K562 (cell line): Measurements from ENCODE around the gene PPM1F. TPM values are rescaled to one million over a fixed set of nuclear protein-coding genes. Genes with fewer than 3 reads are reported as not detected.

ENCODE experiments used
- EHMT2 ChIP-seq: fragments of 450-650 bp; IDR thresholded peaks from 2 replicates; pipeline ENCODE4 v1.6.1; 2018; ENCODE audit warnings: antibody characterized with exemption
- GATA2 ChIP-seq: sonication (generic); formaldehyde crosslinking; IDR thresholded peaks from 2 replicates; pipeline ENCODE4 v1.4.0; 2020; ENCODE audit warnings: mild to moderate bottlenecking, missing genetic modification reagents
- MAFK ChIP-seq: IDR thresholded peaks from 2 replicates; pipeline ENCODE4 v1.6.1; 2011; ENCODE audit warnings: low read length, improper control_type of control experiment
- PHB ChIP-seq: fragments of 250-450 bp; sonication (Bioruptor Pico); IDR thresholded peaks from 2 replicates; pipeline ENCODE4 v1.5.0; 2021
- PHTF2 ChIP-seq: fragments of 250-450 bp; sonication (Bioruptor Pico); IDR thresholded peaks from 2 replicates; pipeline ENCODE4 v1.5.0; 2021; ENCODE audit warnings: mild to moderate bottlenecking
- RBFOX2 ChIP-seq: fragments of 200-400 bp; formaldehyde crosslinking; IDR thresholded peaks from 2 replicates; pipeline ENCODE4 v1.6.1; 2017; ENCODE audit warnings: low read depth, mild to moderate bottlenecking, low read length, moderate library complexity
- SIN3B ChIP-seq: fragments of 450-650 bp; IDR thresholded peaks from 2 replicates; pipeline ENCODE4 v1.6.1; 2017; ENCODE audit warnings: low read depth, mild to moderate bottlenecking, moderate library complexity
- TAL1 ChIP-seq: fragments of 450-650 bp; IDR thresholded peaks from 2 replicates; pipeline ENCODE4 v1.6.1; 2016; ENCODE audit warnings: mild to moderate bottlenecking
- TEAD1 ChIP-seq, 2 experiments: fragments of 450-650 bp in 1 of 2; sonication (generic) in 1 of 2; formaldehyde crosslinking; IDR thresholded peaks; 2 replicates each; pipeline versions ENCODE4 v1.4.0 to v1.8.0; 2020 to 2022; ENCODE audit warnings: mild to moderate bottlenecking in 2 of 2, missing genetic modification reagents in 1 of 2
- TGIF2 ChIP-seq: sonication (generic); formaldehyde crosslinking; IDR thresholded peaks from 2 replicates; pipeline ENCODE4 v1.8.1; 2022; ENCODE audit warnings: mild to moderate bottlenecking, missing genetic modification reagents, moderate library complexity
- TOE1 ChIP-seq, 2 experiments: fragments of 450-650 bp in 1 of 2; sonication (generic) in 1 of 2; formaldehyde crosslinking in 1 of 2; IDR thresholded peaks; 2 replicates each; pipeline versions ENCODE4 v1.7.1 to v1.8.0; 2016 to 2022; ENCODE audit warnings: borderline replicate concordance in 2 of 2, mild to moderate bottlenecking in 2 of 2, antibody characterized with exemption in 1 of 2, inconsistent platforms in 1 of 2, low read depth in 1 of 2, missing genetic modification reagents in 1 of 2, moderate library complexity in 1 of 2
- YY1 ChIP-seq, 3 experiments: IDR thresholded peaks; 2 replicates each; pipeline ENCODE4 v1.6.1; 2011; ENCODE audit warnings: low read length in 2 of 3, mild to moderate bottlenecking in 2 of 3, moderate library complexity in 2 of 3, borderline replicate concordance in 1 of 3, control low read depth in 1 of 3, low read depth in 1 of 3; ENCODE audit not compliant: insufficient read depth in 3 of 3, insufficient replicate concordance in 2 of 3, control insufficient read depth in 1 of 3, insufficient read length in 1 of 3; ENCODE audit errors: extremely low read depth in 1 of 3
- ZNF212 ChIP-seq: fragments of 450-650 bp; formaldehyde crosslinking; IDR thresholded peaks from 2 replicates; pipeline ENCODE4 v1.4.0; 2020; ENCODE audit warnings: mild to moderate bottlenecking
- ZNF696 ChIP-seq: fragments of 250-450 bp; sonication (Bioruptor Pico); conservative IDR thresholded peaks from 2 replicates; pipeline ENCODE4 v1.4.0; 2020; ENCODE audit warnings: mild to moderate bottlenecking, moderate library complexity
- polyA plus RNA-seq, 8 experiments: library from polyadenylated mRNA; depleted of rRNA in 4 of 8; stranded (reverse) in 5 of 8; unstranded in 3 of 8; fragments of >200 nt; fragmentation: Nextera tagmentation in 2 of 8; fragmentation: Illumina TruSeq in 1 of 8; extraction: Ambion mirVana in 2 of 8; extraction: Trizol in 1 of 8; gene quantifications; 2 replicates each; pipeline versions ENCODE4 v1.2.1 to v1.2.3, GENCODE V29; 2011 to 2014; ENCODE audit warnings: inconsistent platforms in 1 of 8, missing spikeins in 1 of 8
- total RNA-seq, 7 experiments: library from RNA; depleted of rRNA in 6 of 7; stranded (reverse); fragments of >200 nt in 6 of 7; fragmentation: Illumina TruSeq in 2 of 7; extraction: Trizol in 2 of 7; gene quantifications; 2 replicates each; pipeline versions ENCODE4 v1.2.1 to v1.2.3, GENCODE V29; 2011 to 2021; ENCODE audit warnings: low replicate concordance in 1 of 7
- TF ChIP-seq, protein P1 (sequence below): fragments of 200-400 bp; formaldehyde crosslinking; IDR thresholded peaks from 2 replicates; pipeline ENCODE4 v1.6.1; 2017; ENCODE audit warnings: mild to moderate bottlenecking, low read depth, low read length, moderate library complexity
- TF ChIP-seq, protein P2 (sequence below): sonication (generic); formaldehyde crosslinking; IDR thresholded peaks from 2 replicates; pipeline ENCODE4 v1.8.0; 2023; ENCODE audit warnings: mild to moderate bottlenecking, missing genetic modification reagents
- TF ChIP-seq, protein P3 (sequence below): sonication (generic); formaldehyde crosslinking; IDR thresholded peaks from 2 replicates; pipeline ENCODE4 v1.8.1; 2023; ENCODE audit warnings: mild to moderate bottlenecking, missing genetic modification reagents

PPM1F gene
- total and polyA plus RNA-seq, 9 of the 15 experiments (the other 6 are each of a cell fraction or from before 2014, with no cell fraction given) = 2.1 to 159 (median 64.0) TPM

DNA sequence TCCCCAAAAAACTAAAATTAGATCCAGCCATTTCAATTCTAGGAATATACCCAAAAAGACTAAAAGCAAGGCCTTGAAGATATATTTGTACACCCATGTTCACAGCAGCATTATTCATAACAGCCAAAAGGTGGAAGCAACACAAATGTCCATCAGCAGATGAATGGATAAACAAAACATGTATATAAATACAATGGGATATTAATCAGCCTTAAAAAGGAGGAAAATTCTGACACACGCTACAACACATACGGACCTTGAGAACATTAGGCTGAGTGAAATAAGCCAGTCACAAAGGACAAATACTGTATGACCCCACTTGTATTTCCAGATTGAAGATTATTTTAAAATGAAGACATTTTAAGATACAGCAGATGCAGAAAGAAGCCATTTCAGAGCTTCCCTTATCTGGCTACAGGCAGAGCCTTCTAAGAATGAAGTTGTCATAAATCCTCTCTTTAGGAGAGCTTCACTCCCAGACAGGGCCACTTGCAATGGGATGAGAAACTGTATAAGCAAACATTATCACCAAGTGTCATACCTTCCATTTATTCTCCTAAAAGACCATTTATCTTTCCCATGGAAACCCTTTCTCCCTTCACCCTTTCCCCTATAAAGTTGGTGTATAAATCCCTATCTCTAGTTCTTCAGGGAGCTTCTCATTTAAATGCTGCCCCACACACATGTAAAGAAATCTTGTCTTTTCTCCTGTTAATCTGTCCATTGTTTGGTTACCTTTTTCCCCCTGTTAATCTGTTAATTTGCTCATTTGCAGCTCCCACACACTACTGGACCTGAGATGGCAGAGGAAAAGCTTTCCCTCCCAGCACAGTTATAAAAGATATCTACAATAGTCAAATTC, 49.2 kb upstream of the PPM1F start (continued):
- TF ChIP-seq, protein P1, sequence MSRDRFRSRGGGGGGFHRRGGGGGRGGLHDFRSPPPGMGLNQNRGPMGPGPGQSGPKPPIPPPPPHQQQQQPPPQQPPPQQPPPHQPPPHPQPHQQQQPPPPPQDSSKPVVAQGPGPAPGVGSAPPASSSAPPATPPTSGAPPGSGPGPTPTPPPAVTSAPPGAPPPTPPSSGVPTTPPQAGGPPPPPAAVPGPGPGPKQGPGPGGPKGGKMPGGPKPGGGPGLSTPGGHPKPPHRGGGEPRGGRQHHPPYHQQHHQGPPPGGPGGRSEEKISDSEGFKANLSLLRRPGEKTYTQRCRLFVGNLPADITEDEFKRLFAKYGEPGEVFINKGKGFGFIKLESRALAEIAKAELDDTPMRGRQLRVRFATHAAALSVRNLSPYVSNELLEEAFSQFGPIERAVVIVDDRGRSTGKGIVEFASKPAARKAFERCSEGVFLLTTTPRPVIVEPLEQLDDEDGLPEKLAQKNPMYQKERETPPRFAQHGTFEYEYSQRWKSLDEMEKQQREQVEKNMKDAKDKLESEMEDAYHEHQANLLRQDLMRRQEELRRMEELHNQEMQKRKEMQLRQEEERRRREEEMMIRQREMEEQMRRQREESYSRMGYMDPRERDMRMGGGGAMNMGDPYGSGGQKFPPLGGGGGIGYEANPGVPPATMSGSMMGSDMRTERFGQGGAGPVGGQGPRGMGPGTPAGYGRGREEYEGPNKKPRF = no peak
- TF ChIP-seq GATA2 (CRISPR knock-in tag) (peak; percentile 92), YY1 (IDR thresholded peaks at IDR 0.05; ENCODE audit: borderline replicate concordance in 1 of 3, control insufficient read depth in 1 of 3, extremely low read depth in 1 of 3, insufficient read depth in 3 of 3, insufficient read length in 1 of 3, insufficient replicate concordance in 2 of 3, low read depth in 1 of 3, low read length in 2 of 3) (no peak), PHTF2 (no peak), ZNF212 (CRISPR knock-in tag) (no peak), TGIF2 (peak; percentile 83), RBFOX2 (no peak), SIN3B (no peak), PHB (CRISPR knock-in tag) (no peak), TEAD1 (CRISPR knock-in tag; IDR thresholded peaks at IDR 0.05) (peak in 1 of 2 experiments; percentile 67; a peak in 1 of 4 replicates), EHMT2 (no peak), TOE1 (IDR thresholded peaks at IDR 0.05; ENCODE audit: borderline replicate concordance) (no peak), TOE1 (CRISPR knock-in tag; IDR thresholded peaks at IDR 0.05; ENCODE audit: borderline replicate concordance, low read depth) (0 out of 2 replicates have a peak, but pooled peaks have one; percentile 22), TAL1 (no peak), MAFK (no peak), ZNF696 (CRISPR knock-in tag) (no peak)
- TF ChIP-seq, protein P2, sequence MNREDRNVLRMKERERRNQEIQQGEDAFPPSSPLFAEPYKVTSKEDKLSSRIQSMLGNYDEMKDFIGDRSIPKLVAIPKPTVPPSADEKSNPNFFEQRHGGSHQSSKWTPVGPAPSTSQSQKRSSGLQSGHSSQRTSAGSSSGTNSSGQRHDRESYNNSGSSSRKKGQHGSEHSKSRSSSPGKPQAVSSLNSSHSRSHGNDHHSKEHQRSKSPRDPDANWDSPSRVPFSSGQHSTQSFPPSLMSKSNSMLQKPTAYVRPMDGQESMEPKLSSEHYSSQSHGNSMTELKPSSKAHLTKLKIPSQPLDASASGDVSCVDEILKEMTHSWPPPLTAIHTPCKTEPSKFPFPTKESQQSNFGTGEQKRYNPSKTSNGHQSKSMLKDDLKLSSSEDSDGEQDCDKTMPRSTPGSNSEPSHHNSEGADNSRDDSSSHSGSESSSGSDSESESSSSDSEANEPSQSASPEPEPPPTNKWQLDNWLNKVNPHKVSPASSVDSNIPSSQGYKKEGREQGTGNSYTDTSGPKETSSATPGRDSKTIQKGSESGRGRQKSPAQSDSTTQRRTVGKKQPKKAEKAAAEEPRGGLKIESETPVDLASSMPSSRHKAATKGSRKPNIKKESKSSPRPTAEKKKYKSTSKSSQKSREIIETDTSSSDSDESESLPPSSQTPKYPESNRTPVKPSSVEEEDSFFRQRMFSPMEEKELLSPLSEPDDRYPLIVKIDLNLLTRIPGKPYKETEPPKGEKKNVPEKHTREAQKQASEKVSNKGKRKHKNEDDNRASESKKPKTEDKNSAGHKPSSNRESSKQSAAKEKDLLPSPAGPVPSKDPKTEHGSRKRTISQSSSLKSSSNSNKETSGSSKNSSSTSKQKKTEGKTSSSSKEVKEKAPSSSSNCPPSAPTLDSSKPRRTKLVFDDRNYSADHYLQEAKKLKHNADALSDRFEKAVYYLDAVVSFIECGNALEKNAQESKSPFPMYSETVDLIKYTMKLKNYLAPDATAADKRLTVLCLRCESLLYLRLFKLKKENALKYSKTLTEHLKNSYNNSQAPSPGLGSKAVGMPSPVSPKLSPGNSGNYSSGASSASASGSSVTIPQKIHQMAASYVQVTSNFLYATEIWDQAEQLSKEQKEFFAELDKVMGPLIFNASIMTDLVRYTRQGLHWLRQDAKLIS (CRISPR knock-in tag) = peak; percentile 48; the same call in 1 of the 2 replicates
- TF ChIP-seq, protein P3, sequence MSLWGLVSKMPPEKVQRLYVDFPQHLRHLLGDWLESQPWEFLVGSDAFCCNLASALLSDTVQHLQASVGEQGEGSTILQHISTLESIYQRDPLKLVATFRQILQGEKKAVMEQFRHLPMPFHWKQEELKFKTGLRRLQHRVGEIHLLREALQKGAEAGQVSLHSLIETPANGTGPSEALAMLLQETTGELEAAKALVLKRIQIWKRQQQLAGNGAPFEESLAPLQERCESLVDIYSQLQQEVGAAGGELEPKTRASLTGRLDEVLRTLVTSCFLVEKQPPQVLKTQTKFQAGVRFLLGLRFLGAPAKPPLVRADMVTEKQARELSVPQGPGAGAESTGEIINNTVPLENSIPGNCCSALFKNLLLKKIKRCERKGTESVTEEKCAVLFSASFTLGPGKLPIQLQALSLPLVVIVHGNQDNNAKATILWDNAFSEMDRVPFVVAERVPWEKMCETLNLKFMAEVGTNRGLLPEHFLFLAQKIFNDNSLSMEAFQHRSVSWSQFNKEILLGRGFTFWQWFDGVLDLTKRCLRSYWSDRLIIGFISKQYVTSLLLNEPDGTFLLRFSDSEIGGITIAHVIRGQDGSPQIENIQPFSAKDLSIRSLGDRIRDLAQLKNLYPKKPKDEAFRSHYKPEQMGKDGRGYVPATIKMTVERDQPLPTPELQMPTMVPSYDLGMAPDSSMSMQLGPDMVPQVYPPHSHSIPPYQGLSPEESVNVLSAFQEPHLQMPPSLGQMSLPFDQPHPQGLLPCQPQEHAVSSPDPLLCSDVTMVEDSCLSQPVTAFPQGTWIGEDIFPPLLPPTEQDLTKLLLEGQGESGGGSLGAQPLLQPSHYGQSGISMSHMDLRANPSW (CRISPR knock-in tag) = 0 out of 2 replicates have a peak, but pooled peaks have one; percentile 33
